Measurements from ENCODE around the gene GLI3.

GRCh38 chr7:42139751-42140150 is 97.3 kb downstream of the GLI3 start:
- TF ChIP-seq POLR2A (IDR thresholded peaks at IDR 0.05; ENCODE audit: low read depth, low read length) (no peak), SMC3 (IDR thresholded peaks at IDR 0.05; ENCODE audit: low read depth, low read length) (no peak), CTCF (conservative IDR thresholded peaks at IDR 0.05; ENCODE audit: low read depth, low read length) (no peak), RCOR1 (IDR thresholded peaks at IDR 0.05; ENCODE audit: insufficient replicate concordance, low read length) (no peak)

Data from IMR-90 (cell line).